Stimulated activated CD4-positive, alpha-beta T cell treated with anti-CD3 and anti-CD28 coated beads, Interleukin-4, amount 100 ng/mL, for 4 hours (primary cell): ENCODE measurements around the gene MRPS27.
"Not testable (repeated sequence)": the region's sequence is repeated elsewhere in the genome, so short reads cannot be mapped to it uniquely, and the experiment has no call there.

Experiments used
- DNase-seq, 2 experiments: peaks; one replicate each; pipeline ENCODE4 v3.0.0-alpha.2; 2020

Gene MRPS27

GRCh38 chr5:72325566-72326305, 5.7 kb upstream of the MRPS27 start:
- no peak for DNase-seq

- DNase-seq: no peak
These were observed 4.3 kb upstream of the MRPS27 start for GRCh38 chr5:72324189-72324825.

GRCh38 chr5:72319435-72319975, 535 bp downstream of the MRPS27 start:
- peak in 1 of 2 experiments; percentile 34 for DNase-seq

- no peak for DNase-seq
These were observed 5.4 kb downstream of the MRPS27 start for GRCh38 chr5:72314571-72315172.

- DNase-seq: no peak
These were observed 6.9 kb downstream of the MRPS27 start for GRCh38 chr5:72313141-72313540.

- DNase-seq: no peak
These were observed 11.2 kb downstream of the MRPS27 start for GRCh38 chr5:72308853-72309191.

- peak; percentile 94 to 96 for DNase-seq
These were observed 11.8 kb downstream of the MRPS27 start for GRCh38 chr5:72307968-72308852.

GRCh38 chr5:72307573-72307967, 12.5 kb downstream of the MRPS27 start:
- DNase-seq: no peak

- no peak for DNase-seq
These were observed 14.6 kb downstream of the MRPS27 start for GRCh38 chr5:72305194-72306142.

- DNase-seq: no peak
These were observed 17.9 kb downstream of the MRPS27 start for GRCh38 chr5:72302171-72302570.

- DNase-seq: no peak
These were observed 18.5 kb downstream of the MRPS27 start for GRCh38 chr5:72301557-72301956.

- DNase-seq: no peak
These were observed 19.3 kb downstream of the MRPS27 start for GRCh38 chr5:72300590-72301339.

GRCh38 chr5:72298711-72299110, 21.3 kb downstream of the MRPS27 start:
- no peak for DNase-seq

- not testable (repeated sequence) for DNase-seq
These were observed 21.9 kb downstream of the MRPS27 start for GRCh38 chr5:72298136-72298535.

- no peak for DNase-seq
These were observed 23.8 kb downstream of the MRPS27 start for GRCh38 chr5:72296256-72296655.

GRCh38 chr5:72295539-72295938, 24.5 kb downstream of the MRPS27 start:
- DNase-seq: no peak

- no peak for DNase-seq
These were observed 25.6 kb downstream of the MRPS27 start for GRCh38 chr5:72294473-72294872.

- DNase-seq: no peak
These were observed 26.5 kb downstream of the MRPS27 start for GRCh38 chr5:72293495-72294055.

- DNase-seq: no peak
These were observed 27.6 kb downstream of the MRPS27 start for GRCh38 chr5:72292411-72292810.

GRCh38 chr5:72291601-72292000, 28.4 kb downstream of the MRPS27 start:
- DNase-seq: no peak
